BJ (cell line): ENCODE data around the gene PLD1. TPM values are rescaled to one million over a fixed set of nuclear protein-coding genes. Genes with fewer than 3 reads are reported as not detected.
"Not testable (repeated sequence)": the region's sequence is repeated elsewhere in the genome, so short reads cannot be mapped to it uniquely, and the experiment has no call there.

Experiments
- CTCF ChIA-PET: fragments of 350-600 bp; formaldehyde crosslinking; extraction: SDS; loops from one replicate; lab custom pipeline; 2021; ENCODE audit warnings: antibody characterized with exemption, inconsistent platforms; lab: Yijun Ruan, JAX
- POLR2A ChIA-PET: fragments of 300-600 bp; sonication (Branson Sonifier 250); formaldehyde crosslinking; extraction: SDS; loops from one replicate; lab custom pipeline; 2021; ENCODE audit warnings: antibody characterized with exemption; lab: Charles Lee
- DNase-seq: peaks from one replicate; pipeline ENCODE4 v3.0.0-alpha.2; 2011; ENCODE audit warnings: low read depth
- H3K27me3 ChIP-seq: 2 replicates; pipeline ENCODE4 v1.6.0; 2011; ENCODE audit warnings: low read length; ENCODE audit not compliant: control insufficient read depth, insufficient read depth
- H3K36me3 ChIP-seq: 2 replicates; pipeline ENCODE4 v1.5.1; 2011; ENCODE audit warnings: low read length; ENCODE audit not compliant: control insufficient read depth, insufficient read depth
- H3K4me3 ChIP-seq: 2 replicates; pipeline ENCODE4 v1.5.1; 2011; ENCODE audit warnings: low read depth, mild to moderate bottlenecking, control low read depth, low read length
- CTCF ChIP-seq: IDR thresholded peaks from 2 replicates; pipeline ENCODE4 v1.5.1; 2011; ENCODE audit warnings: low read depth, mild to moderate bottlenecking, control low read depth, inconsistent platforms, low read length, moderate library complexity; ENCODE audit not compliant: insufficient read depth
- polyA plus RNA-seq: library from polyadenylated mRNA; depleted of rRNA; stranded (reverse); fragments of >200 nt; gene quantifications from 2 replicates; pipeline ENCODE4 v1.2.3, GENCODE V29; 2011

Gene PLD1
- polyA plus RNA-seq, 1 experiment: 6.4 TPM

- TF ChIP-seq CTCF: no peak
- no peaks in the 10 kb centered on the region for H3K27me3 ChIP-seq
- no peaks in the 10 kb centered on the region for H3K36me3 ChIP-seq
- ChIA-PET CTCF (interaction anchor here (1.2 kb wide), 1 partner anchor 76 kb away, joined by 3 read pairs; no protein-coding TSS in a partner anchor), POLR2A (no interaction called here)
- H3K4me3 ChIP-seq: no peak overlapping the region
- DNase-seq: no peak
Observed at GRCh38 chr3:171696805-171697204, 113.5 kb downstream of the PLD1 start.

- ChIA-PET CTCF (interaction anchor here (1.9 kb wide), 1 partner anchor 10 kb away, joined by 5 read pairs; no protein-coding TSS in a partner anchor), POLR2A (interaction anchor here (0.6 kb wide), 1 partner anchor 77 kb away, joined by 3 read pairs; no protein-coding TSS in a partner anchor)
- no peak for TF ChIP-seq CTCF
- Histone ChIP-seq H3K4me3 (no peak overlapping the region), H3K27me3 (no peaks in the 10 kb centered on the region), H3K36me3 (no peaks in the 10 kb centered on the region)
- no peak for DNase-seq
Observed at GRCh38 chr3:171695426-171695825, 114.9 kb downstream of the PLD1 start.

- Histone ChIP-seq H3K36me3 (no peaks in the 10 kb centered on the region), H3K4me3 (no peak overlapping the region), H3K27me3 (no peaks in the 10 kb centered on the region)
- CTCF ChIA-PET: interaction anchor here (1.9 kb wide), 1 partner anchor 10 kb away, joined by 5 read pairs; no protein-coding TSS in a partner anchor
- no peak for TF ChIP-seq CTCF
- POLR2A ChIA-PET: interaction anchor here (0.6 kb wide), 1 partner anchor 78 kb away, joined by 3 read pairs; no protein-coding TSS in a partner anchor
- no peak for DNase-seq
Observed at GRCh38 chr3:171694888-171695287, 115.4 kb downstream of the PLD1 start.

GRCh38 chr3:171692551-171692950 is 117.7 kb downstream of the PLD1 start:
- CTCF ChIA-PET, DNase-seq, POLR2A ChIA-PET: not testable (repeated sequence)

GRCh38 chr3:171691485-171691884 is 118.8 kb downstream of the PLD1 start:
- Histone ChIP-seq H3K4me3 (no peak overlapping the region), H3K36me3 (no peaks in the 10 kb centered on the region), H3K27me3 (no peaks in the 10 kb centered on the region)
- CTCF ChIA-PET: interaction anchor here (0.7 kb wide), 2 partner anchors 26 to 45 kb away, joined by 3 read pairs; no protein-coding TSS in a partner anchor
- DNase-seq: no peak
- POLR2A ChIA-PET: no interaction called here
- no peak for TF ChIP-seq CTCF

More at GRCh38 chr3:171692551-171692950, 117.7 kb downstream of the PLD1 start:
- H3K27me3 ChIP-seq, H3K36me3 ChIP-seq, H3K4me3 ChIP-seq: not testable (repeated sequence)

- ChIA-PET POLR2A (interaction anchor here (0.6 kb wide), 1 partner anchor 64 kb away, joined by 3 read pairs; no protein-coding TSS in a partner anchor), CTCF (no interaction called here)
- no peak for TF ChIP-seq CTCF
- no peak overlapping the region for H3K4me3 ChIP-seq
- DNase-seq: no peak
- no peaks in the 10 kb centered on the region for H3K27me3 ChIP-seq
- H3K36me3 ChIP-seq: no peaks in the 10 kb centered on the region
Observed at GRCh38 chr3:171690281-171690680, 120.0 kb downstream of the PLD1 start.
